TTC549 (cell line): Measurements from ENCODE around the gene RUFY1.
"Not testable (repeated sequence)": the region's sequence is repeated elsewhere in the genome, so short reads cannot be mapped to it uniquely, and the experiment has no call there.

Experiments
- FAIRE-seq: peaks from 2 replicates; lab custom pipeline; 2012; peaks lifted over from hg19 to GRCh38; lab: Jason Lieb, UNC

RUFY1 gene

GRCh38 chr5:179550511-179551342 is at the start of gene RUFY1:
RUFY1 (plus strand) TSS chr5:179550554; CDS start chr5:179550570, 16 bp downstream.
- no peak for FAIRE-seq

GRCh38 chr5:179501997-179502396 is 48.4 kb upstream of the RUFY1 start:
- not testable (repeated sequence) for FAIRE-seq

GRCh38 chr5:179502420-179502819 is 47.9 kb upstream of the RUFY1 start:
- FAIRE-seq: not testable (repeated sequence)

- FAIRE-seq: no peak
Observed at GRCh38 chr5:179504191-179504590, 46.2 kb upstream of the RUFY1 start.

GRCh38 chr5:179504600-179505396 is 45.6 kb upstream of the RUFY1 start:
- FAIRE-seq: no peak

GRCh38 chr5:179505636-179506261 is 44.6 kb upstream of the RUFY1 start:
- no peak for FAIRE-seq

- no peak for FAIRE-seq
Observed at GRCh38 chr5:179509239-179509638, 41.1 kb upstream of the RUFY1 start.

- FAIRE-seq: no peak
Observed at GRCh38 chr5:179509845-179510244, 40.5 kb upstream of the RUFY1 start.

GRCh38 chr5:179512452-179513000 is 37.8 kb upstream of the RUFY1 start:
- no peak for FAIRE-seq

GRCh38 chr5:179515501-179515900 is 34.9 kb upstream of the RUFY1 start:
- not testable (repeated sequence) for FAIRE-seq

GRCh38 chr5:179516221-179516620 is 34.1 kb upstream of the RUFY1 start:
- no peak for FAIRE-seq

GRCh38 chr5:179517746-179518145 is 32.6 kb upstream of the RUFY1 start:
- not testable (repeated sequence) for FAIRE-seq

- FAIRE-seq: not testable (repeated sequence)
Observed at GRCh38 chr5:179518369-179518768, 32.0 kb upstream of the RUFY1 start.

- FAIRE-seq: not testable (repeated sequence)
Observed at GRCh38 chr5:179519416-179520070, 30.8 kb upstream of the RUFY1 start.

- FAIRE-seq: not testable (repeated sequence)
Observed at GRCh38 chr5:179522107-179522506, 28.2 kb upstream of the RUFY1 start.

GRCh38 chr5:179526978-179527377 is 23.4 kb upstream of the RUFY1 start:
- no peak for FAIRE-seq

GRCh38 chr5:179530069-179530998 is 20.0 kb upstream of the RUFY1 start:
- FAIRE-seq: no peak

GRCh38 chr5:179533024-179533423 is 17.3 kb upstream of the RUFY1 start:
- no peak for FAIRE-seq

GRCh38 chr5:179533907-179534306 is 16.4 kb upstream of the RUFY1 start:
- no peak for FAIRE-seq

GRCh38 chr5:179534431-179534830 is 15.9 kb upstream of the RUFY1 start:
- no peak for FAIRE-seq

GRCh38 chr5:179536676-179537075 is 13.7 kb upstream of the RUFY1 start:
- no peak for FAIRE-seq
